SU-DHL-6 (cell line): ENCODE measurements around the gene HMGB1.

Experiments
- CTCF ChIP-seq: fragments of 200-600 bp; sonication (generic); IDR thresholded peaks from one replicate; pipeline ENCODE4 v1.5.1; 2017; ENCODE audit warnings: antibody characterized with exemption, mild to moderate bottlenecking, low read length, moderate library complexity; ENCODE audit not compliant: insufficient read depth, poor library complexity, severe bottlenecking
- EZH2phosphoT487 ChIP-seq: fragments of 200-600 bp; sonication (generic), shearing (Covaris generic); conservative IDR thresholded peaks from 2 replicates; pipeline ENCODE4 v1.6.1; 2018; ENCODE audit warnings: mild to moderate bottlenecking, antibody characterized with exemption, low read length, moderate library complexity, mixed read lengths

DNA sequence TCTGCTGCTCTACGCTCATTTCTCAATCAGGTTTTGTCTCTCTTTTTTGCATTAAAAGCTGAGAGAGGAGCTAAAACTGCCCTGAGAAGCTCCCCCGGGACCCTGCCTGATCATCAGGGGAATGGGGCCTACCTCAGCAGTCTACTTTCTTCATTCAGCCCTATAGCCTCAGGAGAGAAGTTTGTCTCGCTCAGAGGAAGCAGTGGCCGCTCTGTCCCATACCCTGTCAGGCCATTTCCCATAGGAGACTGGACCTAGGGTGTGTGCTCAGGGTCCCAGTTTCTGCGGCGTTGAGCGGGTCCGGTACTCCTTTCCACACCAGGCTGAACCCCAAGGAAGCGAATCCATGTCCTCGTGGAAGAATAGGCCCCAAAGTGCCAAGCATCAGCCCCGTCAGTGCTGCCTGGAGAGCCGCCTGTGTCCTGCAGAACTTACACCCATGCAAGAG, 21.8 kb downstream of the HMGB1 start:
- no peak for TF ChIP-seq CTCF
- no peak for TF ChIP-seq EZH2phosphoT487
